T-helper 1 cell treated with Interleukin-12 subunit alpha and Interleukin-12 subunit beta and Interleukin-4 antibody, amounts not matched to agents 30 μg/mL and 1 μg/mL, for 36 hours (primary cell): ENCODE results near the gene CCDC157.

Source experiments
- H3K27ac Mint-ChIP-seq: one replicate; pipeline ENCODE4 v1.8.0; 2021; ENCODE audit warnings: mild to moderate bottlenecking, mixed read lengths
- H3K27me3 Mint-ChIP-seq: one replicate; pipeline ENCODE4 v1.8.0; 2021; ENCODE audit warnings: low read depth, mixed read lengths
- H3K36me3 Mint-ChIP-seq: one replicate; pipeline ENCODE4 v1.8.0; 2021; ENCODE audit warnings: low read depth, mixed read lengths
- H3K4me1 Mint-ChIP-seq: one replicate; pipeline ENCODE4 v1.8.0; 2021; ENCODE audit warnings: low read depth, mixed read lengths
- H3K4me3 Mint-ChIP-seq: one replicate; pipeline ENCODE4 v1.8.0; 2021; ENCODE audit warnings: mild to moderate bottlenecking, moderate library complexity, mixed read lengths
- H3K9me3 Mint-ChIP-seq: one replicate; pipeline ENCODE4 v1.8.0; 2021; ENCODE audit warnings: mixed read lengths

CCDC157 gene

DNA sequence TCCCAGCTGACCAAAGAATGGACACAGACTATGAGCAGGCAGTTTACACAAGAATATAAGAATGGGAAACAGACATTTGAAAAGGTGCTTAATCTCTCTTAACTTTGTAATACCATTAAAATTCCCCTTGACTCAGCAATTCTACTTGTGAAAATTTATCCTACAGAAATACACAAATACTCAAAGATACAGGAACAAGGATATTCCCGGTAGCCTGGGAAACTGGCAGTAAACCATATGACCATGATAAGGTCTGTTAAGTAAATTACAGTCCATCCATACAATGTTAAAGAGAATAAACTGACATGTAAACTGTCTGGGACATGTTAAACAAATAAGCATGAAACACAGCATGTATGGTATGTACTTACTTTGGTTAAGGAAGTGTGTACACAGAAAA is 60.0 kb downstream of the CCDC157 start:
- Mint-ChIP-seq H3K4me3 (no peak overlapping the region), H3K4me1 (peaks cover 32% of the 10 kb centered on the region), H3K9me3 (no peaks in the 10 kb centered on the region), H3K27ac (no peak overlapping the region), H3K36me3 (peaks cover 42% of the 10 kb centered on the region), H3K27me3 (no peaks in the 10 kb centered on the region)

DNA sequence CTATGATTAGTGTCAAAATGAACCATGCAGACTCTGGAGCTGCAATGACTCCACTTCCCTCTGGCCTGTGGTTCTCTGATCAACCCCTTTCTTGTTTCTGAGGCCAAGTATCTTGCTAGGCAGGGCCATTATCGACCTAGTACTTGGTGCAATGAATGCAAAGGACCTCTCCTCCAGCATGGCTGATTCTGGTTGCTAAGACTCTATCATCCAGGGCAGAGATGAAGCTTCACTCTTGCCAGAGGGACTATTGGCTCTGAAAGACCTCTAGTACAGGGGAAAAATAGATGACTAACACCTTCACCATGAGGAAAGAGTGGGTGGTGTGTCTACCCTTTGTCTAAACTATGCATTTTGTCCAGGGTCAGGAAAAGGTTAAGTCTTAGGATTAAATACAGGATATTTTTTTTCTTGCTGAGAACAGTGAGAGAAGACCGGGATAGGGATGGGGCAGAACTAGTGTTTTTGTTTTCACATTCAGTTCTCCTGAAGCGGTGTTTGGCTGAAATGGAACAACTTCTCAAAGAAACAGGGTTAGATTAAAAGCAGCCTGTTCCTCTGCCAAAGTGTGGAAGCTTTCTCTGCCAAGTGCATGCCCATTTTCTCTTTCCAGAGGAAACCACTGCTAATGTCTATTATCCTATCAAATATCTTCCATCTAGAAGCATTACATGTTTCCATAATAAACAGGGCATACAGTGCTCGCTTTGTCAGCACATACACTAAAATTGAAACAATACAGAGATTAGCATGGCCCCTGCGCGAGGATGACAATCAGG is 63.7 kb downstream of the CCDC157 start:
- peaks cover 37% of the 10 kb centered on the region for H3K36me3 Mint-ChIP-seq
- H3K27me3 Mint-ChIP-seq = no peaks in the 10 kb centered on the region
- no peak overlapping the region for H3K4me3 Mint-ChIP-seq
- peaks cover 39% of the 10 kb centered on the region for H3K4me1 Mint-ChIP-seq
- no peaks in the 10 kb centered on the region for H3K9me3 Mint-ChIP-seq
- H3K27ac Mint-ChIP-seq = peak overlapping the region; percentile 10

DNA sequence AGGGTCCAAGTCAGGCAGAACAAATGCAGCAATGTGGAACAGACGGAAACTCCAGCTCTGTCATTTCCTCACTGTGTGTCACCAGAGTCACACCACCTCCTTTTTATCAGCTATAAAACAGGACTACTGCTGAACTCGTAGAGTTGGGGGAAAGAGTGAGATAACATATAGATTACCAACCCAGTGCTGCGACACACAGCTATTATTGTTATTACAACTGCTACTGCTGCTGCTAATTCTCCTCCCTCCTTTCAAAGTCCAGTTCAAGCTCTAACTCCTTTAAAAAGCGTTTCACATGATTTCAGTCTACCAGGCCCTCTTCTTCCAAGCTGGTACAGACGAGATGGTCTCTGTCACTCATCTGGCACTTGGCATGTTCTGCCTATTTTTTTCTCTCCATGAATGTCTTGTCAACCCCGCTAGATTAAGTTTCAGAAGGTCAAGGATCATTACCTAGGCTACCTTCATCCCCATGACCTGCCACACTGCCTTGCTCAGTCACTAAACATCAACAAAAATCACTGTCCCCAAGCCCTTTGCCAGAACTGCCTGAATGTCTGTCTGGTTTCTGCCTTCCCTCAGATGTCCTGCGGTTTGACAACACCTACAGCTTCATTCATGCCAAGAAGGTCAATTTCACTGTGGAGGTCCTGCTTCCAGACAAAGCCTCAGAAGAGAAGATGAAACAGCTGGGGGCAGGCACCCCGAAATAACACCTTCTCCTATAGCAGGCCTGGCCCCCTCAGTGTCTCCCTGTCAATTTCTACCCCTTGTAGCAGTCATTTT is 65.1 kb downstream of the CCDC157 start:
- peaks cover 27% of the 10 kb centered on the region for H3K36me3 Mint-ChIP-seq
- H3K9me3 Mint-ChIP-seq = no peaks in the 10 kb centered on the region
- peak overlapping the region; percentile 95 for H3K27ac Mint-ChIP-seq
- H3K4me1 Mint-ChIP-seq = peaks cover 48% of the 10 kb centered on the region
- H3K27me3 Mint-ChIP-seq = no peaks in the 10 kb centered on the region
- H3K4me3 Mint-ChIP-seq = peak overlapping the region; percentile 94

DNA sequence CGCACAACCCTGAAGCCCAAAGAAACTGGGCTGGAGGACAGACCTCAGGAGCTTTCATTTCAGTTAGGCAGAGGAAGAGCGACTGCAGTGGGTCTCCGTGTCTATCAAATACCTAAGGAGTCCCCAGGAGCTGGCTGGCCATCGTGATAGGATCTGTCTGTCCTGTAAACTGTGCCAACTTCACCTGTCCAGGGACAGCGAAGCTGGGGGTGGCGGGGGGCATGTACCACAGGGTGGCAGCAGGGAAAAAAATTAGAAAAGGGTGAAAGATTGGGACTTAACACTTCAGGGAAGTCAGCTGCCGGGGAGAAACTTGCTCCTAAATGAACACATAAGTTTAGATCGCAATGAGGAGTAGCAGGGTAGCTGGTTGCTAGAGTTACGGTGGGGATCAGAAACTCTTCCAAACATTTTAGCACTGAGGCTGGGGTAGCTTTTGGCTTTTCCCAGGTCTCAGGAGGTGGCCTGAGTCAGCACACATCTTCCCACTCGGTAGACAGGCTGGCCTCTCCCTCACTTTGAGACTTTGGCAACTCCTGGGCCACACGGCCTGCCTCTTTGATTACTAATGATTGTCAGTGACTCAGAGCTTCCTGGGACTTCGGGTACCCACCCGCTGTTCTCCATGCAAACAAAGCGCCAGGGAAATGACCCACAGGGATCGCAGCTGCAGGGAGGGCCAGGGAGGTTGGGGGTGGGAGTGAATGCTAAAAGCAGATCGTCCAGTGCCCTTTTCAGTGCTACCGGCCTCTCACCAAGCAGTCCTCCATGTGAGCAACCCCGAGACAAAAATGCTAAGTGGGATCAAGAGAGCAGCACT is 65.9 kb downstream of the CCDC157 start:
- Mint-ChIP-seq H3K4me3 (peak overlapping the region; percentile 94), H3K4me1 (peaks cover 52% of the 10 kb centered on the region), H3K36me3 (peaks cover 27% of the 10 kb centered on the region), H3K27ac (peak overlapping the region; percentile 95), H3K9me3 (no peaks in the 10 kb centered on the region), H3K27me3 (no peaks in the 10 kb centered on the region)

DNA sequence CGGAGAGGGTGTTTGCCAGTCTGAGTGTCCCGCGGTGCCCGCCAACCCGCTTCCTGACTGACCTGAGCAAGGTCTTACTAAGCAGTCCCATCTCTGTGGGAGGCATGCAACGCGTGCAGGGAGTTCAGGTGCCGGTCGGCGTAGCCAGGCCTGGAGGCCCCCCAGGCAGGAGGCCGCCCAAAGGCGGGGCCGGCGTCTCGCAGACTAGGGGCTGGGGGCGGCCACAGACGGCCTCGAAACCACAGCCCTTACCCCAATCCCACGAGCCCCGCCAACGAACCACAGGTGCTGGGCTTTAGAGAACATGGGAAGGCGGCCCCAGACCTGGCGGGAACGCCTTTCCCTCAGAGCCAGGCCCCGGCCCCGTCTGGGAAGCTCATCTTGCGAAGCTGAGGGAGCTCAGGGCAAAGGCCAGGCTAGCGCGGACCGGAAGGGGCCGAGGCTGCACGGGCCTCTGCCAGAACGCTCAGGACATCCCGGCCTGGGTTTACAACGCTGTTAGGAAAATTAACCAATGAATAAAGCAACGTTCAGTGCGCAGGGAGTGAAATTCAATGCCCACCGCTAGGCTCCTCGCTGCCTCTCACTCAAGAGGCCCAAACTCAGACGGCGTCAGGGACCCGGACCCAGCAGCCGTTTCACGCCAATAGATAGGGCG is 66.6 kb downstream of the CCDC157 start:
- Mint-ChIP-seq H3K4me3 (peak overlapping the region; percentile 94), H3K36me3 (peaks cover 24% of the 10 kb centered on the region), H3K4me1 (peaks cover 52% of the 10 kb centered on the region), H3K9me3 (no peaks in the 10 kb centered on the region), H3K27ac (peak overlapping the region; percentile 95), H3K27me3 (no peaks in the 10 kb centered on the region)

DNA sequence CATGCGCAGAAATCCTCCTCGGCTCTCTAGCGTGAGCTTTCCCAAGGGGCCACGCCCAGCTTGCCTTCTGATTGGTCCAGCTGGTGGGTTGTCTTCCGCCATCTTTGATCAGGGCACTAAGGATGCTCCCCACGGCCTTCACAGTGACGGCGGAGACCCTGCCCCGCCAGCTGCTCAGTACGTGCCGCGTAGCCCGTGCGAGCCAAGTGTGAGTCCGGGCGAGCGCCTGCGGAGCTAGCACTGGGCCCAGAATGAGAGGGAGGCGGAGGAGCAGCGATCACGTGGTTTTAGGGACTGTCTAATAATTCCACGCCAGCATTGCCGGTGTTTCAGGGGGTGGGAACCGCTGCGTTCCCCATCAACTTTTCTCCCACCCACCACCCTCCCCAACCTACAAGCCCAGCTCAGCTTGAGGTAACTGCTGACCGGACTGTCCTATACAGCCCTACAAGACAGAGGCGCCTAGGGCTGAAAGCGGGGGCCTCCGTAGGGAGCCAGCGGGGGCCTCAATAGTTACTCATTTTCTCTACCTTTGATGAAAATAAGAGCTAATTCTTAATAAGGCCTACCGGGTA is 67.2 kb downstream of the CCDC157 start:
- Mint-ChIP-seq H3K36me3 (peaks cover 21% of the 10 kb centered on the region), H3K27ac (peak overlapping the region; percentile 95), H3K27me3 (no peaks in the 10 kb centered on the region), H3K9me3 (no peaks in the 10 kb centered on the region), H3K4me3 (peak overlapping the region; percentile 94), H3K4me1 (peaks cover 52% of the 10 kb centered on the region)

DNA sequence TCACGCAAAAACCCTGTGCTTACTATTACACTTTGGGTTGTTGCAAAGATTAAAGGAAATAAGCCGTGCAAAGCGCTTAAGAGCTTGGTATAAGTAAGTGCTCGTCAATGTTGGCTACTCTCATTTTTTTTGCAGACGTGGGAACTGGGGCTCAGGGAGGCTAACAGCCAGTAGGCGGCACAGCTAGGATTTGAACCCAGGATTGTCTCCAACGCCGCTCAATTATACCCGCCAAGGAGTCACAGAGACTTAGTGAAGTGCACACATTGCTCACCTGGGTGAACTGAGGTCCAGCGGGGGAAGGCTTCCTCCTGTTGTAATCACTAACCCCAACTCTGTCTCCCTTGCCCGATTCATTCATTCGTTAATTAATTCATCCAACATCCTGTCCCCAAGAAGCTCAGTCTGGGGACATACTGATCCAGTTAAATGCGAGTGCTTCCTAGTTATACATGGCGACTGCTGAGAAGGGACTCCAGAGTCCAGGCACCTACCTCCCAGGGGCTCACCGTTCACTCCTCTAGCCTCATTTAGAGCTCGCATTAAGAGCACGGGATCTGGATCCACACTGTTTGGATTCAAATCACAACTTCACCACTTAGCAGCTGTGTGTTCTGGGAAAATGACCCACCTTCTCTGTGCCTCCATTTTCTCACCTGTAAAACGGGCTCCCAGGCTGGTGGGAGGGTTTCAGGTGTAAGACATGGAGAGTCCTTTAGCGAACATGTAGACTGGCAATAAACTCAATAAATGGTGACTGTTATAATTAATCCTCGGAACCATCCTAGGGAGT is 67.9 kb downstream of the CCDC157 start:
- Mint-ChIP-seq H3K9me3 (no peaks in the 10 kb centered on the region), H3K27ac (peak overlapping the region; percentile 95), H3K27me3 (no peaks in the 10 kb centered on the region), H3K4me3 (peak overlapping the region; percentile 94), H3K4me1 (peaks cover 50% of the 10 kb centered on the region), H3K36me3 (peaks cover 21% of the 10 kb centered on the region)

DNA sequence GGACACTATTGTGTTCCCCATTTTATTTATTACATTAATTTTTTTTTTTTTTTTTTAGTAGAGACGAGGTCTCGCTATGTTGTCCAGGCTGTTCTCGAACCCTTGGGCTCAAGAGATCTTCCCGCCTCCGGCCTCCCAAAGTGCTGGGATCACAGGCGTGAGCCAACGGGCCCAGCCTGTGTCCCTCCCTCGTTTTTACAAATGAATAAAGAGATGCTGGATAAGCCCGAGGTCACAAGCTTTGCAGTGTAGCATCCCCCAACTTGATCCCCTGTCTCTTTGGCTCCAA is 68.5 kb downstream of the CCDC157 start:
- no peaks in the 10 kb centered on the region for H3K9me3 Mint-ChIP-seq
- peak overlapping the region; percentile 92 for H3K27ac Mint-ChIP-seq
- H3K4me3 Mint-ChIP-seq = peak overlapping the region; percentile 90
- H3K4me1 Mint-ChIP-seq = peaks cover 49% of the 10 kb centered on the region
- peaks cover 24% of the 10 kb centered on the region for H3K36me3 Mint-ChIP-seq
- no peaks in the 10 kb centered on the region for H3K27me3 Mint-ChIP-seq

DNA sequence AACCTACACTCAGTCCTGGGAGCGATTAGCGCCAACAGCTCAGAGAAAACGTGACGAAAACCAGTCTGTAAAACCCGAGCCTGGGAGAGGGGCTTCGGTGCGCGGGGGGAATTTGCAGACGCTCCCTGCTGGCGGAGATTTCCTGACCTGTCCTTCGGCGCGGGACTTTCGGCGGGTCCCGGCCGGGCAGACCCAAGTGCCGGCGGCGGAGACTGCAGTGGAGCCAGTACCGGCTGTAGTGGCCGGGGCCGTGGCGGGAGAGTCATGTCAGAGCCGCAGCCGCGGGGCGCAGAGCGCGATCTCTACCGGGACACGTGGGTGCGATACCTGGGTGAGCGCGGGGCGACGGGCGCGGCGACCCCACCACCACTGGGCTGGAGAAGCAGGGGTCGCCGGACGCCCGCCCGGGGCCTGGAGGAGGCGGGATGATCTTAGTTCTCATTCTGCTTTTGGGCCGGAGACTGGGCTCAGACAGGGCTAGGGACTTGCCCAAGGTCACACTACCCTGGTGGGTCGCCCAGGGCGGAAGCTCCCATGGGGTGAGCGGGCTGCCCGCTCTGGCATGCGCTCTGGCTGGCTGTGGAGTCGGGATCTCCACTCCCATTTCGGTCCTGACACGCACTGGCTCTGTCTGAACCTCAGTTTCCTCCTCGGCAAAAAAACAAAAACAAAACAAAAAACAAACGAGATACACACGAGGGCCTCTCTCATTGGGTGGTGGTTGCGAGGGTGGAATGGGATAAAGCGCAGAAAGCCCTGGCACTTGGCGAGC is 69.0 kb downstream of the CCDC157 start, which contains the start of gene MTFP1:
TSS of gene MTFP1 (plus strand) at position 153 of the 772 bp plus-strand sequence. CDS start at position 265, 112 bp downstream.
- H3K9me3 Mint-ChIP-seq = no peaks in the 10 kb centered on the region
- peaks cover 21% of the 10 kb centered on the region for H3K36me3 Mint-ChIP-seq
- peak within 1 kb of the TSS; percentile 95 for H3K27ac Mint-ChIP-seq
- peaks cover 44% of the 10 kb centered on the region for H3K4me1 Mint-ChIP-seq
- no peaks in the 10 kb centered on the region for H3K27me3 Mint-ChIP-seq
- H3K4me3 Mint-ChIP-seq = peak within 1 kb of the TSS; percentile 94
